IPS-20b (cell line): ENCODE measurements around the gene SSBP4.

ENCODE experiments used
- H3K27ac ChIP-seq: one replicate; pipeline ENCODE4 v1.5.1; 2013; ENCODE audit warnings: low read length
- H3K27me3 ChIP-seq: 2 replicates; pipeline ENCODE4 v1.6.1; 2013; ENCODE audit warnings: mild to moderate bottlenecking, low read length, inconsistent platforms; ENCODE audit not compliant: insufficient read depth
- H3K36me3 ChIP-seq: 2 replicates; pipeline ENCODE4 v1.6.1; 2013; ENCODE audit warnings: low read depth, mild to moderate bottlenecking, inconsistent platforms, low read length, moderate library complexity; ENCODE audit not compliant: insufficient read depth
- H3K4me1 ChIP-seq: 2 replicates; pipeline ENCODE4 v1.6.1; 2013; ENCODE audit warnings: mild to moderate bottlenecking, control low read depth, inconsistent platforms, low read length, moderate library complexity; ENCODE audit not compliant: insufficient read depth
- H3K4me3 ChIP-seq: 2 replicates; pipeline ENCODE4 v1.5.1; 2013; ENCODE audit warnings: mild to moderate bottlenecking, low read length, inconsistent platforms
- H3K9ac ChIP-seq: 2 replicates; pipeline ENCODE4 v1.6.1; 2013; ENCODE audit warnings: low read depth, mild to moderate bottlenecking, inconsistent platforms, low read length, moderate library complexity
- H3K9me3 ChIP-seq: 2 replicates; pipeline ENCODE4 v1.6.1; 2013; ENCODE audit warnings: mild to moderate bottlenecking, low read depth, low read length, inconsistent platforms; ENCODE audit not compliant: insufficient read depth

The SSBP4 gene

DNA sequence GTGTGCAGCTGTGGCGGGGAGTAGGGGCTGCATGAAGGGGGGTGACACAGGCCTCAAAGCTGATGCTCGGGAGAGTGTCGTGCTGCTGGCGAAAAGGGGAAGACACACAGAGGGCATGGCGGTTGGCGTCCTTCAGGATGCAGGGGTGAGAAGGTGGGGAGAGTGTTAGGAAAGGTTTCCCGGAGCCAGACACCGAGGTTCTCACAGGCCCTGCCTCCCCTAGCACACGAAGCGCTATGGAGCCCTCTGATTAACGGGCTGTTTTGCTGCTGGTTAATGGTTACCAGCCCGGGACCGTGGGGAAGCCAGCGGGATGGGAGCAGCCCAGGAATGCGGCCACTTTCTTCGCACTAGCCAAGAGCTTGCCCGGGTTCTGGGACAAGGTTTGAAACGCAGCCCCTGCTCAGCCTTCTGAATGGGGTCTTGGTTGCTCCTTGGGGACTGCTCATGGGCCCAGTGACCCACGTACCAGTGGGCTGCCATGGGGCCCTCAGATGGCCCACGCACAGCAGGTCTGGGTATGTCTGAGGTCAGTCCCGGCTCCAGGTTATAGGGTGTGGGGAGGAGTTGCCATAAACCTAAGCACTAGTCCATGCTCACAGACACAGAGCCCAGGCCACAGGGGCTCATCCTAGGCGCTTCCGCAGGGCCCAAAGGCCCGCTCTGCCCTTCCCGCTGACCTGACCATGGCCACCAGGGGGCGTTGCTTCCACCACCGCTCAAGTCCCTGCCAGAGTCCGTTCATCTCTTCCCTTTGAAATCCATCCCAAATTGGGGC lies 50.1 kb downstream of the SSBP4 start:
- no peak overlapping the region for H3K9ac ChIP-seq
- 0 out of 2 replicates have a peak, but pooled peaks cover 3% of the 10 kb centered on the region for H3K4me1 ChIP-seq
- no peaks in the 10 kb centered on the region for H3K36me3 ChIP-seq
- H3K9me3 ChIP-seq, result no peaks in the 10 kb centered on the region
- no peak overlapping the region for H3K27ac ChIP-seq
- no peaks in the 10 kb centered on the region for H3K27me3 ChIP-seq
- no peak overlapping the region for H3K4me3 ChIP-seq

GRCh38 chr19:18470787-18471186 lies 51.6 kb downstream of the SSBP4 start:
- no peak overlapping the region for H3K4me3 ChIP-seq
- H3K27ac ChIP-seq, result no peak overlapping the region
- no peak overlapping the region for H3K9ac ChIP-seq
- H3K27me3 ChIP-seq, result no peaks in the 10 kb centered on the region
- no peaks in the 10 kb centered on the region for H3K9me3 ChIP-seq
- H3K36me3 ChIP-seq, result no peaks in the 10 kb centered on the region
- H3K4me1 ChIP-seq, result 0 out of 2 replicates have a peak, but pooled peaks cover 3% of the 10 kb centered on the region

- H3K4me1 ChIP-seq, result 0 out of 2 replicates have a peak, but pooled peaks cover 3% of the 10 kb centered on the region
- H3K9me3 ChIP-seq, result no peaks in the 10 kb centered on the region
- H3K27me3 ChIP-seq, result no peaks in the 10 kb centered on the region
- no peak overlapping the region; the same call in 1 of the 2 replicates for H3K9ac ChIP-seq
- H3K4me3 ChIP-seq, result no peak overlapping the region
- no peak overlapping the region for H3K27ac ChIP-seq
- H3K36me3 ChIP-seq, result no peaks in the 10 kb centered on the region
These were observed 54.0 kb downstream of the SSBP4 start for GRCh38 chr19:18473003-18473705.

DNA sequence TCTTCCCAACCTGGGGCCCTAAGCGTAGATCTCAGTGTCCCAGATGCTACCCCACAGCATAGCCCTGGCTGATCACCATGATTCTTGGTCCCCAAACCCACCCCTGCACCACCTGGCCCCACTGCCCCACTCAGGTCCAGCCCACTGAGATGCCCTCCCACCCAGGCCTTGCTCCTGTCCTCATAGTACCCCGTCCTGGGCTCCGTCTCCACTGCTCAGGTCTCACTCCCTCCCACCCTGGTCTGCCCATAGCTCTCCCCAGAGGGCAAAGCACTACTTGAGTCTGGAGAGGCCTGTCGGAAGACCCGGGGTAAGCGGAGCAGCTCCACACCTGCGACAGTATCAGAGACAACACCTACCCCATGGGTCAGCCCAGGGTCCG lies 54.5 kb downstream of the SSBP4 start:
- H3K4me3 ChIP-seq, result no peak overlapping the region
- H3K27me3 ChIP-seq, result no peaks in the 10 kb centered on the region
- H3K9me3 ChIP-seq, result no peaks in the 10 kb centered on the region
- H3K36me3 ChIP-seq, result no peaks in the 10 kb centered on the region
- H3K4me1 ChIP-seq, result 0 out of 2 replicates have a peak, but pooled peaks cover 3% of the 10 kb centered on the region
- H3K9ac ChIP-seq, result no peak overlapping the region
- H3K27ac ChIP-seq, result no peak overlapping the region

GRCh38 chr19:18474366-18474887 lies 55.2 kb downstream of the SSBP4 start:
- H3K9me3 ChIP-seq, result no peaks in the 10 kb centered on the region
- H3K9ac ChIP-seq, result no peak overlapping the region
- no peaks in the 10 kb centered on the region for H3K36me3 ChIP-seq
- peaks cover 3% of the 10 kb centered on the region; the same call in 1 of the 2 replicates for H3K4me1 ChIP-seq
- no peak overlapping the region for H3K27ac ChIP-seq
- H3K4me3 ChIP-seq, result no peak overlapping the region
- H3K27me3 ChIP-seq, result no peaks in the 10 kb centered on the region

- H3K4me3 ChIP-seq, result no peak overlapping the region
- no peaks in the 10 kb centered on the region for H3K27me3 ChIP-seq
- H3K9ac ChIP-seq, result no peak overlapping the region
- no peak overlapping the region for H3K27ac ChIP-seq
- no peaks in the 10 kb centered on the region for H3K9me3 ChIP-seq
- peaks cover 3% of the 10 kb centered on the region; the same call in 1 of the 2 replicates for H3K4me1 ChIP-seq
- no peaks in the 10 kb centered on the region for H3K36me3 ChIP-seq
These were observed 55.8 kb downstream of the SSBP4 start for GRCh38 chr19:18475004-18475453.

DNA sequence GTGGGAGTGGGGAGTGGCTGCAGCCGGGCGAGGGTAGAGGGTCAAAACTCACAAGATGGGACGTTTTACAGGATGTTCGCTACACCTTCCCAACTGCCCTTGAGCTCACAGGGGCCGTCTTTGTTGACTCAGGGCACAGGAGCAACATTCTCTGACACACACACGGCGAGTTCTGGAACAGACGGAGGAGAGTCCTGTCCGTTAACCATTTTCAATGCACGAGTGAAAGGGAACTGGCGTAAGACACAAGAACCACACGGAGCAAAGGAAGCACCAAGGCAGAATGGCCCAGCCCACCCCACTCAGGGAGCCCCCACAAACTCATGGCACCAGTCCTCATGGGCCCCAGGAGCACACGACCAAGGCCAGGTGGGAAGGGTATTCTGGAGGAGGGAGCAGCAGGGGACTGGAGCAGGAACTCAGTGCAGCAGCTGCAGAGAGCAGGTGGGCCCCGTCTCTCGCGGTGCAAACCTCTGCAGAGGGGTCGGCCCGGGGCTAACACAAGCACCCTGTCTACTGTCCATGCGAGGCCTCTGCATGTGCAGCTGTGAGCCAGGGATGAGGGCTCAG lies 56.6 kb downstream of the SSBP4 start:
- H3K27ac ChIP-seq, result no peak overlapping the region
- no peaks in the 10 kb centered on the region for H3K36me3 ChIP-seq
- no peaks in the 10 kb centered on the region for H3K9me3 ChIP-seq
- H3K4me3 ChIP-seq, result no peak overlapping the region
- no peaks in the 10 kb centered on the region for H3K27me3 ChIP-seq
- no peak overlapping the region for H3K9ac ChIP-seq
- no peaks in the 10 kb centered on the region; the same call in 1 of the 2 replicates for H3K4me1 ChIP-seq

- H3K9me3 ChIP-seq, result no peaks in the 10 kb centered on the region
- H3K4me3 ChIP-seq, result no peak overlapping the region
- H3K9ac ChIP-seq, result no peak overlapping the region
- no peaks in the 10 kb centered on the region for H3K36me3 ChIP-seq
- H3K27ac ChIP-seq, result no peak overlapping the region
- H3K27me3 ChIP-seq, result no peaks in the 10 kb centered on the region
- no peaks in the 10 kb centered on the region; the same call in 1 of the 2 replicates for H3K4me1 ChIP-seq
These were observed 57.4 kb downstream of the SSBP4 start for GRCh38 chr19:18476507-18477041.

DNA sequence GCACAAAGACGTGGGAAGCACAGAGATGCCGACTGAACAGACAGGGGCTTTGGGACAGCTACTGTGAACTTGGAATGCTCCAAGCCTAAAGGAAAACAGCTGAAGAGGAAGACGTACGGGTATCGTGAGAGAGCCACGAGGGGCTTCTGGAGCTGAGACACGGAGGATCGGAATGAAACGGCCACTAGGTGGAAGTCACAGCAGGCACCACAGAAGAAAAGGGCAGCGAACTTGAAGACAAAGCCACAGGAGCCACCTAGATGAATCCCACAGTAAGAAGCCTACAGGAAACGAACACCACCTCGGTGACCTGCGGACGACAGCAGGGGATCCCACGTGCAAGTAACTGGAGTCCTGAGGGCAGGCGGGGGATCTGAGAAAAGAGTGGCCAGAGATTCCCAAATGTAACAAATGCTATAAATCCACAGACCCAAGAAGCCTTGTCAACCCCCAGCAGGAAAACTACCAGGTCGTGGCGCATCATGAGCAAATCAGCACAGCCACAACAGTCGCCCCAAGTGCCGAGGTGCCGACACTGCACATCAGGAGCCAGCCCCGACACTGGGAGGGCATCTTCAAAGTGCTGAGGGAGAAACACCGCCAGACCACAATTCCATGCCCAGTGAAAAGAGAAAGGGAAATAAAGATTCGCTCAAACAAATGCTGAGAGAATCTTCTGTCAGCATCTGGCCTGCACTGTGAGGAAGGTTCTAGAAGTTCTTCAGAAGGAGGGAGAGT lies 58.0 kb downstream of the SSBP4 start:
- H3K4me3 ChIP-seq, result no peak overlapping the region
- no peaks in the 10 kb centered on the region for H3K9me3 ChIP-seq
- no peaks in the 10 kb centered on the region for H3K36me3 ChIP-seq
- H3K9ac ChIP-seq, result no peak overlapping the region
- H3K27me3 ChIP-seq, result no peaks in the 10 kb centered on the region
- no peaks in the 10 kb centered on the region; the same call in 1 of the 2 replicates for H3K4me1 ChIP-seq
- no peak overlapping the region for H3K27ac ChIP-seq

DNA sequence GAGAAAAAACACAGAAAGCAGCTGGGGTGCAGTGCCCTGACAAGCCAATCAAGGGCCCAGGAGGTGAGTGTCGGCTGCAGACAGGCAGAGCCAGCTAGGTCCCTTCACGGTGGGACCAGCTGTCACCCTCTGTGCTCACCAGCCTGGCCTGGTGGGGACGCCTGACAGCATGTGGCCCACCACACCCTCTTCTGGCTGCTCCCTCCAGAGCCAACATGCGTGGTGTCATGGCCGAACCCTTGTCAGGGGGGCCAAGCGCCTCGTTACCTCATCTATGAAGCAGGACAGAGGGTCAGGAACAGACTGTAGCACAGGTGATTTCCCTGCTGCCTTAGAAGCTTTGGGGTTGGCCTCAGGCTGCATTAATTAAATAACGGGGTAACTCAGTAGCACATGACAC lies 58.8 kb downstream of the SSBP4 start:
- Histone ChIP-seq H3K9me3 (no peaks in the 10 kb centered on the region), H3K4me1 (no peaks in the 10 kb centered on the region; the same call in 1 of the 2 replicates), H3K27me3 (no peaks in the 10 kb centered on the region), H3K27ac (no peak overlapping the region), H3K4me3 (no peak overlapping the region), H3K9ac (no peak overlapping the region), H3K36me3 (no peaks in the 10 kb centered on the region)
